Osteoblast (primary cell): ENCODE data around the gene NFIA. TPM values are rescaled to one million over a fixed set of nuclear protein-coding genes. Genes with fewer than 3 reads are reported as not detected.

ENCODE experiments used
- DNase-seq: peaks from one replicate; pipeline ENCODE4 v3.0.0; 2011; ENCODE audit warnings: low spot score, mixed read lengths; ENCODE audit not compliant: insufficient read length; ENCODE audit errors: missing footprints
- H2AFZ ChIP-seq: 2 replicates; pipeline ENCODE4 v1.6.0; 2011; ENCODE audit warnings: mild to moderate bottlenecking, low read length
- H3K27ac ChIP-seq: 2 replicates; pipeline ENCODE4 v1.5.1; 2011; ENCODE audit warnings: mild to moderate bottlenecking, low read depth, low read length, moderate library complexity
- H3K27me3 ChIP-seq: 2 replicates; pipeline ENCODE4 v1.6.0; 2012; ENCODE audit warnings: mild to moderate bottlenecking, control low read depth, inconsistent platforms, low read length, moderate library complexity; ENCODE audit not compliant: insufficient read depth
- H3K36me3 ChIP-seq: 2 replicates; pipeline ENCODE4 v1.5.1; 2011; ENCODE audit warnings: mild to moderate bottlenecking, low read length, control low read depth, moderate library complexity; ENCODE audit not compliant: insufficient read depth
- H3K4me1 ChIP-seq: 2 replicates; pipeline ENCODE4 v1.5.1; 2011; ENCODE audit warnings: mild to moderate bottlenecking, low read length, control low read depth, moderate library complexity; ENCODE audit not compliant: insufficient read depth
- H3K4me2 ChIP-seq: 2 replicates; pipeline ENCODE4 v1.6.0; 2011; ENCODE audit warnings: mild to moderate bottlenecking, low read length; ENCODE audit not compliant: insufficient read depth
- H3K4me3 ChIP-seq: fragments of 200-600 bp; sonication (generic); 3 replicates; pipeline ENCODE4 v1.5.1; 2012; ENCODE audit warnings: mild to moderate bottlenecking, low read length, inconsistent platforms; ENCODE audit not compliant: insufficient read depth
- H3K79me2 ChIP-seq: 2 replicates; pipeline ENCODE4 v1.6.0; 2012; ENCODE audit warnings: mild to moderate bottlenecking, low read length, control low read depth, inconsistent platforms; ENCODE audit not compliant: insufficient read depth
- H3K9me3 ChIP-seq: 2 replicates; pipeline ENCODE4 v1.5.1; 2011; ENCODE audit warnings: low read depth, low read length, control low read depth
- H4K20me1 ChIP-seq: 2 replicates; pipeline ENCODE4 v1.6.0; 2012; ENCODE audit warnings: mild to moderate bottlenecking, low read length, control low read depth; ENCODE audit not compliant: insufficient read depth
- CTCF ChIP-seq: IDR thresholded peaks from 2 replicates; pipeline ENCODE4 v1.5.1; 2011; ENCODE audit warnings: mild to moderate bottlenecking, low read depth, low read length, moderate library complexity; ENCODE audit errors: extremely low read depth
- total RNA-seq: library from RNA; depleted of rRNA; stranded (reverse); fragments of >200 nt; gene quantifications from 2 replicates; pipeline ENCODE4 v1.2.3, GENCODE V29; 2012

NFIA gene
- total RNA-seq, 1 donor, result 7.2 TPM

GRCh38 chr1:61240878-61241277 is 158.5 kb downstream of the NFIA start:
- Histone ChIP-seq H3K9me3 (no peaks in the 10 kb centered on the region), H3K27ac (no peak overlapping the region), H3K4me1 (peaks cover 8% of the 10 kb centered on the region), H3K79me2 (no peaks in the 10 kb centered on the region), H3K4me3 (no peak overlapping the region), H3K36me3 (no peaks in the 10 kb centered on the region), H2AFZ (peak overlapping the region; percentile 85), H3K4me2 (peak overlapping the region; percentile 53), H3K27me3 (no peaks in the 10 kb centered on the region), H4K20me1 (no peaks in the 10 kb centered on the region)
- no peak for DNase-seq
- TF ChIP-seq CTCF, result no peak

- no peak for DNase-seq
- H4K20me1 ChIP-seq, result no peaks in the 10 kb centered on the region
- H3K4me1 ChIP-seq, result peaks cover 8% of the 10 kb centered on the region
- no peaks in the 10 kb centered on the region for H3K27me3 ChIP-seq
- peak overlapping the region; percentile 47 for H3K4me3 ChIP-seq
- H3K4me2 ChIP-seq, result peak overlapping the region; percentile 53
- no peaks in the 10 kb centered on the region for H3K79me2 ChIP-seq
- no peak for TF ChIP-seq CTCF
- H3K9me3 ChIP-seq, result no peaks in the 10 kb centered on the region
- H3K36me3 ChIP-seq, result no peaks in the 10 kb centered on the region
- H2AFZ ChIP-seq, result peak overlapping the region; percentile 85
- no peak overlapping the region for H3K27ac ChIP-seq
These were observed 159.1 kb downstream of the NFIA start for GRCh38 chr1:61241411-61241838.

- DNase-seq, result no peak
- Histone ChIP-seq H3K79me2 (no peaks in the 10 kb centered on the region), H3K9me3 (no peaks in the 10 kb centered on the region), H2AFZ (no peak overlapping the region), H3K27ac (no peak overlapping the region), H3K36me3 (no peaks in the 10 kb centered on the region), H3K4me1 (peaks cover 8% of the 10 kb centered on the region), H3K4me3 (no peak overlapping the region), H4K20me1 (no peaks in the 10 kb centered on the region), H3K4me2 (peak overlapping the region; percentile 53), H3K27me3 (no peaks in the 10 kb centered on the region)
- no peak for TF ChIP-seq CTCF
These were observed 159.6 kb downstream of the NFIA start for GRCh38 chr1:61241973-61242381.

GRCh38 chr1:61244114-61244513 is 161.8 kb downstream of the NFIA start:
- Histone ChIP-seq H2AFZ (no peak overlapping the region), H3K79me2 (no peaks in the 10 kb centered on the region), H4K20me1 (no peaks in the 10 kb centered on the region), H3K4me1 (peaks cover 8% of the 10 kb centered on the region), H3K9me3 (no peaks in the 10 kb centered on the region), H3K27ac (no peak overlapping the region), H3K27me3 (no peaks in the 10 kb centered on the region), H3K4me2 (no peak overlapping the region), H3K36me3 (no peaks in the 10 kb centered on the region), H3K4me3 (no peak overlapping the region)
- DNase-seq, result no peak
- no peak for TF ChIP-seq CTCF
